ENCODE results near the gene NAA38. TPM values are rescaled to one million over a fixed set of nuclear protein-coding genes. Genes with fewer than 3 reads are reported as not detected.
A peak's percentile ranks its signal among the peaks of the same experiment; 100 is the strongest.

NAA38 gene
- total RNA-seq, result 25.3 and 29.7 TPM in 2 replicates

DNA sequence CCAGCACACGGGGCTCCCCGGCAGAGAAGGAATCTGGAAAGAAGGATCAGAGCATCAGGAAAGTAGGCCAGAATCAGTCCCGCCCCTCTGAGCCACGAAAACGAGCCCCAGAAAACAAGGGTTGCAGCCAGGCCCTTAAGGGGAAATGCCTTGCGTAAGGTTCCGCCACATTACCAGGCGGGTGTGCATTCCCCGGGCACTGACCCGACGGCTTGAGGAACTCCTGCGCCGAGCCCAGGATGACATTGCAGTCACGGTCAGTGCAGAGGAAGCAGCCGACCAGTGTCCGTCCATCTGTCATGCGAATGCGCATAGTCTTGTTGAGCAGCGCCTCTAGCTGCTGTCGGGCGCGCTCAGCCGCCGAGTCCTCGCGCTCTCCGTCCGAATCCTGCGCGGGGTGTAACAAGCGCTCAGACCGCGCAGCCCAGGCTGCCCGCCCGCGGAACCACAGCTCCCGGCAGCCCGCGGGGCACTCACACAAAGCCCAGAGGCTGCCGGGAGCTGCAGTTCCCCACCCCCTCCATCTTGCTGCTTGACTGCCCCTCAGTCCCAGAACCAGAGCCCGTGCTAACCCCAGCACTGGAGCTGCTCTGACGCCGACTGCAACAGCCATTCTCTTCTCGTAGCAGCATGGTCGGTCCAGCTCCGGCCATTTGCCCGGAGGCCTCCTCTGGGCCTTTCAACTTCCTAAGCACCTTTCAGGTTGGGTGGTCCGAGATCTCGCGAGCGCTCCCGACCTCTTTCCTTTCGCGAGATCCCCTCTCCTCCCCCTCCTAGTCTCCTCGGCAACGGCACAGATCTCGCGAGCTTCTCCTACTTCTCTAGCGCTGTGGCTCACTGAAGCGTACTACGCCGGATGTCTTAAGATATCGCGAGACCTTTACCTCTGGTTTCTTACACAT is at the start of gene NAA38:
Gene NAA38 (minus strand): TSS at position 749 of the 902 bp plus-strand sequence. CDS start 96 bp downstream, at position 653.
- peaks cover 10% of the 10 kb centered on the region for H4K20me1 ChIP-seq (ENCODE audit: insufficient read depth, low read length)
- H3K4me2 ChIP-seq (ENCODE audit: insufficient read depth, low read length), result peak within 1 kb of the TSS; percentile 83
- H3K79me2 ChIP-seq (ENCODE audit: insufficient read depth, low read length), result peaks cover 24% of the 10 kb centered on the region
- peaks cover 17% of the 10 kb centered on the region for H3K36me3 ChIP-seq (ENCODE audit: insufficient read depth, low read length)
- H3K27ac ChIP-seq (ENCODE audit: low read depth, low read length), result peak within 1 kb of the TSS; percentile 86
- peak; percentile 43 for TF ChIP-seq CTCF (IDR thresholded peaks at IDR 0.05; ENCODE audit: extremely low read depth, low read depth, low read length)
- peak within 1 kb of the TSS; percentile 95 for H2AFZ ChIP-seq (ENCODE audit: low read length)
- H3K27me3 ChIP-seq (ENCODE audit: insufficient read depth, low read length), result no peaks in the 10 kb centered on the region
- DNase-seq (ENCODE audit: insufficient read length, low spot score, missing footprints), result peak; percentile 99
- H3K4me1 ChIP-seq (ENCODE audit: insufficient read depth, low read length), result peaks cover 29% of the 10 kb centered on the region
- H3K4me3 ChIP-seq (ENCODE audit: insufficient read depth, low read length), result peak within 1 kb of the TSS; percentile 83
- no peaks in the 10 kb centered on the region for H3K9me3 ChIP-seq (ENCODE audit: low read depth, low read length)

- no peaks in the 10 kb centered on the region for H3K27me3 ChIP-seq (ENCODE audit: insufficient read depth, low read length)
- H3K27ac ChIP-seq (ENCODE audit: low read depth, low read length), result no peak overlapping the region
- TF ChIP-seq CTCF (IDR thresholded peaks at IDR 0.05; ENCODE audit: extremely low read depth, low read depth, low read length), result no peak
- no peaks in the 10 kb centered on the region for H4K20me1 ChIP-seq (ENCODE audit: insufficient read depth, low read length)
- no peak for DNase-seq (ENCODE audit: insufficient read length, low spot score, missing footprints)
- H3K36me3 ChIP-seq (ENCODE audit: insufficient read depth, low read length), result peaks cover 93% of the 10 kb centered on the region
- H3K4me3 ChIP-seq (ENCODE audit: insufficient read depth, low read length), result no peak overlapping the region
- H3K4me2 ChIP-seq (ENCODE audit: insufficient read depth, low read length), result no peak overlapping the region
- no peaks in the 10 kb centered on the region for H3K9me3 ChIP-seq (ENCODE audit: low read depth, low read length)
- H3K4me1 ChIP-seq (ENCODE audit: insufficient read depth, low read length), result no peaks in the 10 kb centered on the region
- no peaks in the 10 kb centered on the region for H3K79me2 ChIP-seq (ENCODE audit: insufficient read depth, low read length)
- H2AFZ ChIP-seq (ENCODE audit: low read length), result no peak overlapping the region
These were observed 46.1 kb upstream of the NAA38 start for GRCh38 chr17:7903154-7904103.

DNA sequence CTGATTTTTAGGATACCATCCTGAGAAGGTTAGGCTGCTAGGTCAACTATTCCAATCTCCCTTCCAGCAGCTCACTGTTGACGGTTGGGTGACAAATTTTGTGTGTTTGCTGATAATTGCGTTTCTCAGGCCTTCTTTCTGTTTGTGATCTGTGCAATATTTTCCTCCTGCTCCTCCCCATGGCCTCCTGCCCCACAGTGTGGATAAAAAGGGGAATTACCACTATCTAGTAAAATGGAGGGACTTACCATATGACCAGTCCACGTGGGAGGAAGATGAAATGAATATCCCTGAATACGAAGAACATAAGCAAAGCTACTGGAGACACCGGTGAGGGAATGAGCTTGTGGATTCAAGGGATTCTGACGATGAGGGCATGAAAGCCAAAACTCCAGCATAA is 40.4 kb upstream of the NAA38 start:
- H3K4me1 ChIP-seq (ENCODE audit: insufficient read depth, low read length), result peaks cover 3% of the 10 kb centered on the region
- DNase-seq (ENCODE audit: insufficient read length, low spot score, missing footprints), result peak; percentile 94
- peaks cover 84% of the 10 kb centered on the region for H3K36me3 ChIP-seq (ENCODE audit: insufficient read depth, low read length)
- peak; percentile 77 for TF ChIP-seq CTCF (IDR thresholded peaks at IDR 0.05; ENCODE audit: extremely low read depth, low read depth, low read length)
- no peak overlapping the region for H3K4me3 ChIP-seq (ENCODE audit: insufficient read depth, low read length)
- peak overlapping the region; percentile 39 for H2AFZ ChIP-seq (ENCODE audit: low read length)
- H3K79me2 ChIP-seq (ENCODE audit: insufficient read depth, low read length), result no peaks in the 10 kb centered on the region
- no peaks in the 10 kb centered on the region for H3K27me3 ChIP-seq (ENCODE audit: insufficient read depth, low read length)
- no peak overlapping the region for H3K4me2 ChIP-seq (ENCODE audit: insufficient read depth, low read length)
- H3K9me3 ChIP-seq (ENCODE audit: low read depth, low read length), result no peaks in the 10 kb centered on the region
- H3K27ac ChIP-seq (ENCODE audit: low read depth, low read length), result no peak overlapping the region
- no peaks in the 10 kb centered on the region for H4K20me1 ChIP-seq (ENCODE audit: insufficient read depth, low read length)
